Hepatocyte (in vitro differentiated cells): ENCODE measurements around the gene SHFL. TPM values are rescaled to one million over a fixed set of nuclear protein-coding genes. Genes with fewer than 3 reads are reported as not detected.

Experiments
- DNase-seq: peaks from one replicate; pipeline ENCODE4 v3.0.0-alpha.2; 2016; ENCODE audit warnings: low spot score
- H2AFZ ChIP-seq: fragments of 200-600 bp; sonication (generic); 2 replicates; pipeline ENCODE4 v1.6.0; 2016; ENCODE audit warnings: antibody characterized with exemption, mild to moderate bottlenecking
- H3K27ac ChIP-seq: fragments of 200-600 bp; sonication (generic); 2 replicates; pipeline ENCODE4 v1.5.1; 2016; ENCODE audit warnings: mild to moderate bottlenecking
- H3K27me3 ChIP-seq: fragments of 200-600 bp; sonication (generic); 2 replicates; pipeline ENCODE4 v1.6.1; 2016
- H3K36me3 ChIP-seq: fragments of 200-600 bp; sonication (generic); replicated peaks from 2 replicates; pipeline ENCODE4 v1.5.1; 2016; ENCODE audit warnings: low read depth; ENCODE audit not compliant: insufficient read depth
- H3K4me1 ChIP-seq: fragments of 200-600 bp; sonication (generic); 2 replicates; pipeline ENCODE4 v1.5.1; 2016; ENCODE audit warnings: mild to moderate bottlenecking, moderate library complexity; ENCODE audit not compliant: insufficient read depth
- H3K4me2 ChIP-seq: fragments of 200-600 bp; sonication (generic); 2 replicates; pipeline ENCODE4 v1.6.0; 2016
- H3K4me3 ChIP-seq: fragments of 200-600 bp; sonication (generic); 2 replicates; pipeline ENCODE4 v1.5.1; 2016; ENCODE audit warnings: mild to moderate bottlenecking
- H3K79me2 ChIP-seq: fragments of 200-600 bp; sonication (generic); 2 replicates; pipeline ENCODE4 v1.6.0; 2017; ENCODE audit warnings: mild to moderate bottlenecking
- H3K9me2 ChIP-seq: fragments of 200-600 bp; sonication (generic); replicated peaks from 2 replicates; pipeline ENCODE4 v1.6.0; 2017; ENCODE audit warnings: mild to moderate bottlenecking; ENCODE audit not compliant: insufficient read depth
- H3K9me3 ChIP-seq: fragments of 200-600 bp; sonication (generic); 2 replicates; pipeline ENCODE4 v1.5.1; 2016; ENCODE audit warnings: low read depth, mild to moderate bottlenecking
- H4K20me1 ChIP-seq: fragments of 200-600 bp; sonication (generic); 2 replicates; pipeline ENCODE4 v1.6.0; 2016; ENCODE audit warnings: mild to moderate bottlenecking; ENCODE audit not compliant: insufficient read depth, poor library complexity, severe bottlenecking
- EZH2 ChIP-seq: fragments of 200-600 bp; sonication (generic); IDR thresholded peaks from 2 replicates; pipeline ENCODE4 v1.6.1; 2016; ENCODE audit warnings: antibody characterized with exemption, mild to moderate bottlenecking, borderline replicate concordance
- EZH2phosphoT487 ChIP-seq: fragments of 200-600 bp; sonication (generic); IDR thresholded peaks from one replicate; pipeline ENCODE4 v1.6.1; 2018; ENCODE audit warnings: antibody characterized with exemption, mild to moderate bottlenecking, low read depth, moderate library complexity; ENCODE audit not compliant: unreplicated experiment, severe bottlenecking
- WGBS: methylation state at CpG from one replicate; pipeline ENCODE4 v1.1.6; 2016; ENCODE audit warnings: low lambda C conversion rate; ENCODE audit errors: missing lambda C conversion rate; 5-methylcytosine and 5-hydroxymethylcytosine counted together
- polyA plus RNA-seq: library from polyadenylated mRNA; unstranded; fragments of >200 nt; fragmentation: Nextera tagmentation; extraction: Ambion mirVana; gene quantifications from 2 replicates; pipeline ENCODE4 v1.2.1, GENCODE V29; 2016
- total RNA-seq: library from RNA; depleted of rRNA; stranded (reverse); fragments of >200 nt; gene quantifications from 2 replicates; pipeline ENCODE4 v1.2.3, GENCODE V29; 2014
- TF ChIP-seq, protein P1 (sequence below): fragments of 200-600 bp; sonication (generic); IDR thresholded peaks from 2 replicates; pipeline ENCODE4 v1.5.1; 2016; ENCODE audit warnings: antibody characterized with exemption, mild to moderate bottlenecking; ENCODE audit not compliant: poor library complexity

Gene SHFL
- total and polyA plus RNA-seq, 2 experiments from 2014 or later: 26.0 to 48.7 TPM

DNA sequence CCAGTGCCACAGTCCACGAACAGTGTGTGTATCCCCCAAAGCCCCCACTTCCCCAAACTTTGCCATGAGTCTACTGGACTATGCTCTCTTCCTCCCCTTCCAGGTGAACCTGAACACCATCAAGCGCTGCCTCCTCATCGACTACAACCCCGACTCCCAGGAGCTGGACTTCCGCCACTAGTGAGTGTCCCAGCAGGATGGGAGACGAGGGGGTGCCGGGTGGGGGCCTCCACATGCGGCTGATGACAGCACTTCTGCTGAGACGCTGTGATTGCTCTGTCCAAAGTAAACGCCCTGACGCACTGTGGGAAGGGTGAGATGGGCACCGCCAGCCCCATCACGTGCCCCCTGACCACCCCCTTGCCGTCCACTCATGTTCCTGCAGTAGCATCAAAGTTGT, 23.4 kb downstream of the SHFL start:
- no peaks in the 10 kb centered on the region for H4K20me1 ChIP-seq
- H3K27ac ChIP-seq: no peak overlapping the region
- no peaks in the 10 kb centered on the region for H3K9me3 ChIP-seq
- H3K27me3 ChIP-seq: no peaks in the 10 kb centered on the region
- no peak overlapping the region for H2AFZ ChIP-seq
- H3K4me3 ChIP-seq: no peak overlapping the region
- no peaks in the 10 kb centered on the region for H3K9me2 ChIP-seq
- H3K4me1 ChIP-seq: peaks cover 7% of the 10 kb centered on the region
- TF ChIP-seq EZH2 (no peak), EZH2phosphoT487 (no peak)
- TF ChIP-seq, protein P1, sequence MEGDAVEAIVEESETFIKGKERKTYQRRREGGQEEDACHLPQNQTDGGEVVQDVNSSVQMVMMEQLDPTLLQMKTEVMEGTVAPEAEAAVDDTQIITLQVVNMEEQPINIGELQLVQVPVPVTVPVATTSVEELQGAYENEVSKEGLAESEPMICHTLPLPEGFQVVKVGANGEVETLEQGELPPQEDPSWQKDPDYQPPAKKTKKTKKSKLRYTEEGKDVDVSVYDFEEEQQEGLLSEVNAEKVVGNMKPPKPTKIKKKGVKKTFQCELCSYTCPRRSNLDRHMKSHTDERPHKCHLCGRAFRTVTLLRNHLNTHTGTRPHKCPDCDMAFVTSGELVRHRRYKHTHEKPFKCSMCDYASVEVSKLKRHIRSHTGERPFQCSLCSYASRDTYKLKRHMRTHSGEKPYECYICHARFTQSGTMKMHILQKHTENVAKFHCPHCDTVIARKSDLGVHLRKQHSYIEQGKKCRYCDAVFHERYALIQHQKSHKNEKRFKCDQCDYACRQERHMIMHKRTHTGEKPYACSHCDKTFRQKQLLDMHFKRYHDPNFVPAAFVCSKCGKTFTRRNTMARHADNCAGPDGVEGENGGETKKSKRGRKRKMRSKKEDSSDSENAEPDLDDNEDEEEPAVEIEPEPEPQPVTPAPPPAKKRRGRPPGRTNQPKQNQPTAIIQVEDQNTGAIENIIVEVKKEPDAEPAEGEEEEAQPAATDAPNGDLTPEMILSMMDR: no peak
- no peaks in the 10 kb centered on the region for H3K36me3 ChIP-seq
- no peak for DNase-seq
- H3K79me2 ChIP-seq: peaks cover 21% of the 10 kb centered on the region
- H3K4me2 ChIP-seq: no peak overlapping the region
- WGBS: 98% methylated on average over 14 of the region's 14 CpGs

DNA sequence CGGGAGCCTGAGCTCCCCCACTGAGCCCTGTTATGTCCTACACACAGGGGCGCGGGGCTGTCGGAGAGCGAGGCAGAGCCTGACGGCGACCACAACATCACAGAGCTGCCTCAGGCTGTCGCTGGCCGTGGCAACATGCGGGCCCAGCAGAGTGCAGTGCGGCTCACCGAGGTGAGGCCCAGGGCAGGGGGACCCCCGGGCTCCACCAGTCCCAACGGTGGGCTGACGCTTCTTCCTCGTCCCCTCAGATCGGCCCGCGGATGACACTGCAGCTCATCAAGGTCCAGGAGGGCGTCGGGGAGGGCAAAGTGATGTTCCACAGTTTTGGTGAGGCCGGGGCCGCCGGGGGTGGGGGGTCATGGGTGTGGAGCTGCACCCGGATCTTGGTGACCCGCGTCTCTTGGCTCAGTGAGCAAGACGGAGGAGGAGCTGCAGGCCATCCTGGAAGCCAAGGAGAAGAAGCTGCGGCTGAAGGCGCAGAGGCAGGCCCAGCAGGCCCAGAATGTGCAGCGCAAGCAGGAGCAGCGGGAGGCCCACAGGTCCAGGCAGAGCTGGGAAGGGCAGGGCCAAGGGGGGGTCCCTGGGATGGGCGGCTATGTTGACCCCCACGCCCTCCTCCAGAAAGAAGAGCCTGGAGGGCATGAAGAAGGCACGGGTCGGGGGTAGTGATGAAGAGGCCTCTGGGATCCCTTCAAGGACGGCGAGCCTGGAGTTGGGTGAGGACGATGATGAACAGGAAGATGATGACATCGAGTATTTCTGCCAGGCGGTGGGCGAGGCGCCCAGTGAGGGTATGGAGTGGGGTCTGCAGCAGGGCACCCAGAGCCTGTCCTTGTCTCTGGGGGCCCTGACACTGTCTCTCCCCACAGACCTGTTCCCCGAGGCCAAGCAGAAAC, 24.2 kb downstream of the SHFL start:
- H3K36me3 ChIP-seq: no peaks in the 10 kb centered on the region
- H3K4me1 ChIP-seq: peaks cover 7% of the 10 kb centered on the region
- H3K79me2 ChIP-seq: peaks cover 21% of the 10 kb centered on the region
- no peaks in the 10 kb centered on the region for H3K9me3 ChIP-seq
- H2AFZ ChIP-seq: no peak overlapping the region
- no peaks in the 10 kb centered on the region for H3K9me2 ChIP-seq
- WGBS: 96% methylated on average over 41 of the region's 44 CpGs
- no peak overlapping the region for H3K4me2 ChIP-seq
- no peaks in the 10 kb centered on the region for H3K27me3 ChIP-seq
- TF ChIP-seq, protein P1: no peak
- no peak for TF ChIP-seq EZH2
- TF ChIP-seq EZH2phosphoT487: no peak
- no peak for DNase-seq
- H4K20me1 ChIP-seq: no peaks in the 10 kb centered on the region
- H3K27ac ChIP-seq: no peak overlapping the region
- H3K4me3 ChIP-seq: no peak overlapping the region

DNA sequence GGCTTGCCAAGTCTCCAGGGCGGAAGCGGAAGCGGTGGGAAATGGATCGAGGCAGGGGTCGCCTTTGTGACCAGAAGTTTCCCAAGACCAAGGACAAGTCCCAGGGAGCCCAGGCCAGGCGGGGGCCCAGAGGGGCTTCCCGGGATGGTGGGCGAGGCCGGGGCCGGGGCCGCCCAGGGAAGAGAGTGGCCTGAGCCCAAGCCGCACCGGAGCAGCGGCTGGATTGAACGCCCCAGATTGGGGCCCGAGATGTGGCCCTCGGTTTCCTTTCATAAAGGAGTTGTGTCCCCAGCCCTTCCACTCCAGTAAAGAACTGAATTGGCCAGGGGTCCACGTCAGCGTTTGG, 24.8 kb downstream of the SHFL start:
- no peak overlapping the region for H3K4me3 ChIP-seq
- no peaks in the 10 kb centered on the region for H3K27me3 ChIP-seq
- WGBS: 95% methylated on average over 19 of the region's 19 CpGs
- H3K9me3 ChIP-seq: no peaks in the 10 kb centered on the region
- H4K20me1 ChIP-seq: no peaks in the 10 kb centered on the region
- no peaks in the 10 kb centered on the region for H3K36me3 ChIP-seq
- no peak overlapping the region for H3K27ac ChIP-seq
- DNase-seq: no peak
- TF ChIP-seq EZH2phosphoT487: no peak
- TF ChIP-seq, protein P1: no peak
- TF ChIP-seq EZH2: no peak
- no peaks in the 10 kb centered on the region for H3K9me2 ChIP-seq
- H3K4me1 ChIP-seq: peaks cover 7% of the 10 kb centered on the region
- peaks cover 21% of the 10 kb centered on the region for H3K79me2 ChIP-seq
- no peak overlapping the region for H2AFZ ChIP-seq
- no peak overlapping the region for H3K4me2 ChIP-seq
